Neural progenitor cell (in vitro differentiated cells): ENCODE measurements around the gene SF3A1. TPM values are rescaled to one million over a fixed set of nuclear protein-coding genes. Genes with fewer than 3 reads are reported as not detected.
A peak's percentile ranks its signal among the peaks of the same experiment; 100 is the strongest.
"Not testable (repeated sequence)": the region's sequence is repeated elsewhere in the genome, so short reads cannot be mapped to it uniquely, and the experiment has no call there.

Experiments used
- DNase-seq: peaks from one replicate; pipeline ENCODE4 v3.0.0-alpha.2; 2016; ENCODE audit warnings: low spot score
- H2AFZ ChIP-seq: fragments of 200-600 bp; sonication (generic); replicated peaks from 2 replicates; pipeline ENCODE4 v1.6.1; 2016; ENCODE audit warnings: antibody characterized with exemption
- H3F3A ChIP-seq: fragments of 200-600 bp; sonication (generic); 2 replicates; pipeline ENCODE4 v1.6.1; 2016; ENCODE audit warnings: antibody characterized with exemption, low read depth
- H3K27ac ChIP-seq: fragments of 200-600 bp; sonication (generic); 2 replicates; pipeline ENCODE4 v1.5.1; 2016; ENCODE audit warnings: mild to moderate bottlenecking
- H3K27me3 ChIP-seq: fragments of 200-600 bp; sonication (generic); 2 replicates; pipeline ENCODE4 v1.6.1; 2016; ENCODE audit warnings: mild to moderate bottlenecking, moderate library complexity
- H3K36me3 ChIP-seq: fragments of 200-600 bp; sonication (generic); 2 replicates; pipeline ENCODE4 v1.5.1; 2016
- H3K4me1 ChIP-seq: fragments of 200-600 bp; sonication (generic); 2 replicates; pipeline ENCODE4 v1.6.1; 2016; ENCODE audit warnings: mixed run types
- H3K4me2 ChIP-seq: fragments of 200-600 bp; sonication (generic); 2 replicates; pipeline ENCODE4 v1.6.1; 2016
- H3K4me3 ChIP-seq: fragments of 200-600 bp; sonication (generic); 2 replicates; pipeline ENCODE4 v1.5.1; 2016
- H3K79me2 ChIP-seq: fragments of 200-600 bp; sonication (generic); 2 replicates; pipeline ENCODE4 v1.6.1; 2016; ENCODE audit warnings: low read depth
- H3K9ac ChIP-seq: fragments of 200-600 bp; sonication (generic); 2 replicates; pipeline ENCODE4 v1.6.1; 2016
- H3K9me3 ChIP-seq: fragments of 200-600 bp; sonication (generic); 2 replicates; pipeline ENCODE4 v1.5.1; 2016; ENCODE audit warnings: low read depth
- H4K20me1 ChIP-seq: fragments of 200-600 bp; sonication (generic); 2 replicates; pipeline ENCODE4 v1.6.1; 2016; ENCODE audit warnings: low read depth
- H3K27ac Mint-ChIP-seq: 3 replicates; pipeline ENCODE4 v1.8.0; 2021; ENCODE audit warnings: mixed read lengths
- H3K27me3 Mint-ChIP-seq: 2 replicates; pipeline ENCODE4 v1.8.0; 2022; ENCODE audit warnings: low read depth, mild to moderate bottlenecking, inconsistent platforms, moderate library complexity, mixed read lengths; ENCODE audit not compliant: insufficient read depth
- H3K36me3 Mint-ChIP-seq: 3 replicates; pipeline ENCODE4 v1.8.0; 2021; ENCODE audit warnings: mixed read lengths
- H3K4me1 Mint-ChIP-seq: 3 replicates; pipeline ENCODE4 v1.8.0; 2021; ENCODE audit warnings: mixed read lengths
- H3K4me3 Mint-ChIP-seq: 3 replicates; pipeline ENCODE4 v1.8.0; 2021; ENCODE audit warnings: mild to moderate bottlenecking, moderate library complexity, mixed read lengths
- H3K9me3 Mint-ChIP-seq: 3 replicates; pipeline ENCODE4 v1.8.0; 2020; ENCODE audit warnings: mixed read lengths
- EZH2 ChIP-seq: fragments of 200-600 bp; sonication (generic); IDR thresholded peaks from 2 replicates; pipeline ENCODE4 v1.6.1; 2017; ENCODE audit warnings: antibody characterized with exemption, mild to moderate bottlenecking, moderate library complexity
- EZH2phosphoT487 ChIP-seq: fragments of 200-600 bp; sonication (generic); IDR thresholded peaks from 2 replicates; pipeline ENCODE4 v1.6.1; 2017; ENCODE audit warnings: antibody characterized with exemption
- total RNA-seq: library from RNA; depleted of rRNA; stranded (reverse); fragments of >200 nt; gene quantifications from 2 replicates; pipeline ENCODE4 v1.2.3, GENCODE V29; 2015; ENCODE audit warnings: low replicate concordance
- TF ChIP-seq, protein P1 (sequence below): fragments of 200-600 bp; sonication (generic); IDR thresholded peaks from 2 replicates; pipeline ENCODE4 v1.5.1; 2017; ENCODE audit warnings: antibody characterized with exemption, mild to moderate bottlenecking

The SF3A1 gene
- total RNA-seq, 1 donor from 2014 or later = 29.2 TPM

DNA sequence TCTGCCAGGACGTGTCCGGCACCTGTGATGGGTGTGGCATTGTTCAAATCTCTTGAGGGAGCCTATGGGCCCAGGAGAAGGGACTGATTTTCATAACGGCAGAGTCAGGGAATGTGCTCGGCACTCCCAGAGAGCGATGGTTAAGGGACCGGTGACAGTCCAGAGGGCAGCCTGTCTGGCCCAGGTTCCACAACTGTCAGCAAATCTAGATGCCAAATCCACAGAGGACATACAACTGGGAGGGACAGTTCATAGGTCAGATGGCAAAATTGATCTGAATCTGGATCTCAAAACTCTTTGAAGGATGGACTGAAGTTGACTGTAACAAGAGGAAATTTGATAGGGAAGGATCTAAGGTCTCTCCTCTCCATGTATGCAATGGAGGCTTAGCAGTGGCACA lies 47.6 kb upstream of the SF3A1 start:
- no peak overlapping the region for H3K27ac ChIP-seq
- peaks cover 8% of the 10 kb centered on the region for H3K4me1 ChIP-seq
- no peaks in the 10 kb centered on the region for H4K20me1 ChIP-seq
- no peaks in the 10 kb centered on the region for H3K27me3 ChIP-seq
- no peak overlapping the region for H3K4me3 ChIP-seq
- no peaks in the 10 kb centered on the region for H3K36me3 ChIP-seq
- Mint-ChIP-seq H3K27me3 (no peaks in the 10 kb centered on the region), H3K36me3 (peaks cover 20% of the 10 kb centered on the region), H3K4me3 (no peak overlapping the region), H3K27ac (no peak overlapping the region), H3K9me3 (no peaks in the 10 kb centered on the region), H3K4me1 (peaks cover 29% of the 10 kb centered on the region)
- no peaks in the 10 kb centered on the region for H3K79me2 ChIP-seq
- H3K4me2 ChIP-seq = no peak overlapping the region
- H2AFZ ChIP-seq = no peak overlapping the region
- no peak for DNase-seq
- H3K9ac ChIP-seq = no peak overlapping the region
- H3F3A ChIP-seq = peaks cover 7% of the 10 kb centered on the region
- no peak for TF ChIP-seq EZH2phosphoT487
- no peak for TF ChIP-seq EZH2
- TF ChIP-seq, protein P1, sequence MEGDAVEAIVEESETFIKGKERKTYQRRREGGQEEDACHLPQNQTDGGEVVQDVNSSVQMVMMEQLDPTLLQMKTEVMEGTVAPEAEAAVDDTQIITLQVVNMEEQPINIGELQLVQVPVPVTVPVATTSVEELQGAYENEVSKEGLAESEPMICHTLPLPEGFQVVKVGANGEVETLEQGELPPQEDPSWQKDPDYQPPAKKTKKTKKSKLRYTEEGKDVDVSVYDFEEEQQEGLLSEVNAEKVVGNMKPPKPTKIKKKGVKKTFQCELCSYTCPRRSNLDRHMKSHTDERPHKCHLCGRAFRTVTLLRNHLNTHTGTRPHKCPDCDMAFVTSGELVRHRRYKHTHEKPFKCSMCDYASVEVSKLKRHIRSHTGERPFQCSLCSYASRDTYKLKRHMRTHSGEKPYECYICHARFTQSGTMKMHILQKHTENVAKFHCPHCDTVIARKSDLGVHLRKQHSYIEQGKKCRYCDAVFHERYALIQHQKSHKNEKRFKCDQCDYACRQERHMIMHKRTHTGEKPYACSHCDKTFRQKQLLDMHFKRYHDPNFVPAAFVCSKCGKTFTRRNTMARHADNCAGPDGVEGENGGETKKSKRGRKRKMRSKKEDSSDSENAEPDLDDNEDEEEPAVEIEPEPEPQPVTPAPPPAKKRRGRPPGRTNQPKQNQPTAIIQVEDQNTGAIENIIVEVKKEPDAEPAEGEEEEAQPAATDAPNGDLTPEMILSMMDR = no peak
- H3K9me3 ChIP-seq = no peaks in the 10 kb centered on the region

DNA sequence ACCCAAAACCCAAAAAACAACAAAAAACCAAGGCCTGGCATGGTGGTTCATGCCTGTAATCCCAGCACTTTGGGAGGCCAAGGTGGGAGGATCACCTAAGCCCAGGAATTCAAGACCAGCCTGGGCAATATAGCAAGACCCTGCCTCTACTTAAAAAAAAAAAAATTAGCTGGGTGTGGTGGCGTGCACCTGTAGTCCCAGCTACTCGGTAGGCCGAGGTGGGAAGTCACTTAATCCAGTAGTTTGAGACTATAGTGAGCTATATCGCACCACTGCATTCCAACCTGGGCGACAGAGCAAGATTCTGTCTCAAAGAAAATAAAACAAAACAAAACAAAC lies 46.0 kb upstream of the SF3A1 start:
- not testable (repeated sequence) for H3K4me3 Mint-ChIP-seq, H4K20me1 ChIP-seq, H3K9me3 ChIP-seq, H3K4me2 ChIP-seq, H3K9me3 Mint-ChIP-seq, H3K79me2 ChIP-seq, H3K27ac Mint-ChIP-seq, DNase-seq, H3K9ac ChIP-seq, H3F3A ChIP-seq, H2AFZ ChIP-seq, H3K27ac ChIP-seq, H3K36me3 ChIP-seq, H3K27me3 Mint-ChIP-seq, H3K4me3 ChIP-seq
- Histone ChIP-seq H3K27me3 (peaks cover 15% of the 10 kb centered on the region), H3K4me1 (peaks cover 15% of the 10 kb centered on the region)
- H3K36me3 Mint-ChIP-seq = peaks cover 14% of the 10 kb centered on the region
- peaks cover 43% of the 10 kb centered on the region for H3K4me1 Mint-ChIP-seq

DNA sequence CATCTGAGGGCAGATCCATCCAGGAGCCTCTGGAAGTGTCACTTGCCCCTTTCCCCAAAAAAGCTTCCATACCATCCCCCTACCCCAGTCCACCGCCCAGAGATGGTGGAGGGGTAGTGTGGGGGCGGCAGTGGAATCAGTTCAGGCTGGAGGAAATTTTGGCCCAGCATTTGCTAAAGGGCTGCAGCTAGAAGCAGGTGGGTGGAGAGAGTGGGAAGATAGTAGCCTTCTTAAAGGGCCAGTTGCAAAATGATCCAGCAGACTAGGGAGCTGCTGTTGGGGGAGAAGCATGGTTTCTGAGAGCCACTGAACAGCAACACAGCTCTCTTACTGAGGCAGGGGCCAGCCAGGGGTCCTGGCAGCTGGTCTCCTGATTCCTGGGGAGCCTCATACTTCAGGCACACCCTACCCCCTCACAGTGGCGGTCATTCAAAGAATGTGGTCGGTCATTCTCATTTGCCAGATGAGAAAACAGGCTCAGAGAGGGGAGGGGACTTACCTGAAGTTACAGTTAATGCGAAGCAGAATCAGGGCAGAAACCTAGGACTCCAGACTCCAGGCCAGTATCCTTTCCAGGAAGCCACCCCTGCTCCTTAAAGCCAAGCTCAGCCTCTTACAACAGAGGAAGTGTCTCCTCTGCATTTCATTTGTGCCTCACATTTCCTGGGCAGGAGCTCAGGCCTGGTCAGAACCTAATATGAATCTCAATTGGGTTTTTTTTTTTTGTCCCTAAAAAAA lies 45.5 kb upstream of the SF3A1 start:
- Histone ChIP-seq H3K9me3 (no peaks in the 10 kb centered on the region), H3K4me3 (no peak overlapping the region), H3K4me2 (peak overlapping the region; percentile 53), H4K20me1 (no peaks in the 10 kb centered on the region), H3K79me2 (no peaks in the 10 kb centered on the region), H3F3A (peaks cover 11% of the 10 kb centered on the region), H3K36me3 (no peaks in the 10 kb centered on the region), H2AFZ (no peak overlapping the region), H3K27me3 (peaks cover 20% of the 10 kb centered on the region), H3K9ac (no peak overlapping the region), H3K4me1 (peaks cover 21% of the 10 kb centered on the region), H3K27ac (no peak overlapping the region)
- TF ChIP-seq EZH2 = no peak
- no peak for TF ChIP-seq EZH2phosphoT487
- TF ChIP-seq, protein P1 = no peak
- H3K9me3 Mint-ChIP-seq = no peaks in the 10 kb centered on the region
- no peak overlapping the region for H3K4me3 Mint-ChIP-seq
- peaks cover 44% of the 10 kb centered on the region for H3K4me1 Mint-ChIP-seq
- peaks cover 2% of the 10 kb centered on the region for H3K27me3 Mint-ChIP-seq
- H3K36me3 Mint-ChIP-seq = peaks cover 14% of the 10 kb centered on the region
- no peak for DNase-seq
- peak overlapping the region; percentile 6 for H3K27ac Mint-ChIP-seq

DNA sequence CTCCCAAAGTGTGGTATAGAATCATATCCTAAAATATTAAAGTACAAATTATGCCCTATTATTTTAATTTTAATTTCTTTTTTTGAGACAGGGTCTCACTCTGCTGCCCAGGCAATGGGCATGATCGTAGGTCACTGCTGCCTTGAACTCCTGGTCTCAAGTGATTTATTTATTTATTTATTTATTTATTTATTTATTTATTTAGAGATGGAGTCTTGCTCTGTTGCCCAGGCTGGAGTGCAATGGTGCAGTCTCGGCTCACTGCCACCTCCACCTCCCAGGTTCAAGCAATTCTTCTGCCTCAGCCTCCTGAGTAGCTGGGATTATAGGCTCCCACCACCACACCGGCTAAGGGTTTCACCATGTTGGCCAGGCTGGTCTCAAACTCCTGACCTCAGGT lies 44.3 kb upstream of the SF3A1 start:
- peaks cover 22% of the 10 kb centered on the region for H3K4me1 ChIP-seq
- H3K9me3 Mint-ChIP-seq, H3K4me3 Mint-ChIP-seq, H3K4me3 ChIP-seq, H3K9me3 ChIP-seq, DNase-seq, H4K20me1 ChIP-seq, H3K4me2 ChIP-seq, H3K79me2 ChIP-seq, H2AFZ ChIP-seq, H3K9ac ChIP-seq, H3K36me3 Mint-ChIP-seq, H3K27ac Mint-ChIP-seq, H3K36me3 ChIP-seq, H3K27me3 Mint-ChIP-seq, H3K27ac ChIP-seq: not testable (repeated sequence)
- peaks cover 32% of the 10 kb centered on the region for H3K27me3 ChIP-seq
- peaks cover 46% of the 10 kb centered on the region for H3K4me1 Mint-ChIP-seq
- H3F3A ChIP-seq = peaks cover 12% of the 10 kb centered on the region
